GM12892 (cell line): ENCODE measurements around the gene RASA3.

Source experiments
- DNase-seq: peaks from one replicate; pipeline ENCODE4 v3.0.0; 2011; ENCODE audit not compliant: insufficient read length
- FAIRE-seq: peaks from 2 replicates; lab custom pipeline; 2011; peaks lifted over from hg19 to GRCh38; lab: Jason Lieb, UNC
- POLR2A ChIP-seq: IDR thresholded peaks from 2 replicates; pipeline ENCODE4 v1.6.1; 2011; ENCODE audit warnings: low read depth, low read length, control low read depth
- POLR2AphosphoS5 ChIP-seq: IDR thresholded peaks from 2 replicates; pipeline ENCODE4 v1.6.1; 2011; ENCODE audit warnings: low read depth, low read length, control low read depth
- TAF1 ChIP-seq: IDR thresholded peaks from 2 replicates; pipeline ENCODE4 v1.6.1; 2011; ENCODE audit warnings: low read depth, mild to moderate bottlenecking, control low read depth, low read length, borderline replicate concordance

RASA3 gene

GRCh38 chr13:113947311-113948033, 185.0 kb downstream of the RASA3 start:
- FAIRE-seq (no peak), DNase-seq (no peak)
- no peak for TF ChIP-seq TAF1
- TF ChIP-seq POLR2A, result no peak
- TF ChIP-seq POLR2AphosphoS5, result no peak

DNA sequence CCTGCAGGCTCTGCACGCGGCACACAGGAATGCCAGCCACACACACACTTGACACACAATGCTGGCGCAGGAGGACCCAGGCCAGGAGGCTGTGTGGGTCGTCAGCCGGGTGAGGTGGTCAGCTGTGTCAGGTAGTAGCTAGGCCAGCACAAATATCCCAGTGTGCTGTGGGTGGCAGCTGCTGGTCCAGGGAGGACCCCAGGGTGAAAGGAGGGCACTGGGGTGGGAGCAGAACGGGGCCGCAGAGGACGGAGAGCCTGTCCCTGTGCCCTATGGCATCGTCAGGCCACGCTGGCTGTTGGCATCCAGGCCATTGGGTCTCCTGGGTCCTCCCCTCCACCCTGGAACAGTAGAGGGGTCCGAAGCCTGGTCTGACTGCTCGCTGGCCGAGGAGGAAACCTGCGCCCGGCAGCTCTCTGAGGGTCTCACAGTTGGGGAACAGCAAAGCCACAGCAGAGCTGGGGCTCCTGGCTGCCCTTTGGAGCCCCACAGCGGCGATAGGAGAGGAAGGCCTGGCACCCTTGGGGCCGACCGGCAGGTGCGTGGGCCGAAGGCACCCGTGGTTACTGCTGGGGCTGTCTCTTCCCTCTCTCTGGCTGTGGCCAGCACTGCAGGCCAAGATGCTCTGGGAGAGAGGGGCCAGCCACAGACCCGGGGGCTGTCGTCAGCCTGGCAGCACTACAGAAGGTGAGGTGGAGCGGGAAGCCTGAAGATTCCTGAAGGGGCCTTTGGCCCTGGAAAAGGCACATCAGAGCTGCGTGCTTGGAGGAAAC, 185.8 kb downstream of the RASA3 start:
- no peak for TF ChIP-seq POLR2AphosphoS5
- no peak for TF ChIP-seq TAF1
- TF ChIP-seq POLR2A, result no peak
- FAIRE-seq, result no peak
- no peak for DNase-seq

DNA sequence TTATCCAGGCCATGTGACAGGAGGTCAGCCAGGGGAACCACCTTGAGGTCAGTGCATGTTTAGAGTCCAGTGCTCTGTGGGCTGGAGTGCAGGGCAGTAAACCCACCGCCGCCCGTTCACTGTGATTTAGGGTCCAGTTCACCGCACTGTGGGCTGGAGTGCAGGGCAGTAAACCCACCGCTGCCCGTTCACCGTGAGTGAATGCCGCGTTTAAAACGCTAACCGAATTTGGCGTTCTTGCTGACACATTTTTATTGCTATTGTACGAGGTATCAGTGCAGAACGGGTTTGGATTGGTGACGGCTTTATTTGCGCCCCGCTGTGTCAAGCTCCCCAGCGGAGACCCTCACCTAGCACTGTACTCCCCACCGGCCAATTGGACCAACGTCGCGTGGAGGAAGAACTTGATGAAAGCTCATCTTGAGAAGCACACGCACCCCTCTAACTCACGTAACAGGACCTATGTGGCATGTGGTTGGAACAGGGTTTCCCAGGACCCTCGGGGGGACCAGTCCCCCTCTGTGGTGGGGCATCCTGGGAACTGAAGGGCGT, 186.5 kb downstream of the RASA3 start:
- DNase-seq (no peak), FAIRE-seq (no peak)
- TF ChIP-seq TAF1, result no peak
- no peak for TF ChIP-seq POLR2A
- TF ChIP-seq POLR2AphosphoS5, result no peak

DNA sequence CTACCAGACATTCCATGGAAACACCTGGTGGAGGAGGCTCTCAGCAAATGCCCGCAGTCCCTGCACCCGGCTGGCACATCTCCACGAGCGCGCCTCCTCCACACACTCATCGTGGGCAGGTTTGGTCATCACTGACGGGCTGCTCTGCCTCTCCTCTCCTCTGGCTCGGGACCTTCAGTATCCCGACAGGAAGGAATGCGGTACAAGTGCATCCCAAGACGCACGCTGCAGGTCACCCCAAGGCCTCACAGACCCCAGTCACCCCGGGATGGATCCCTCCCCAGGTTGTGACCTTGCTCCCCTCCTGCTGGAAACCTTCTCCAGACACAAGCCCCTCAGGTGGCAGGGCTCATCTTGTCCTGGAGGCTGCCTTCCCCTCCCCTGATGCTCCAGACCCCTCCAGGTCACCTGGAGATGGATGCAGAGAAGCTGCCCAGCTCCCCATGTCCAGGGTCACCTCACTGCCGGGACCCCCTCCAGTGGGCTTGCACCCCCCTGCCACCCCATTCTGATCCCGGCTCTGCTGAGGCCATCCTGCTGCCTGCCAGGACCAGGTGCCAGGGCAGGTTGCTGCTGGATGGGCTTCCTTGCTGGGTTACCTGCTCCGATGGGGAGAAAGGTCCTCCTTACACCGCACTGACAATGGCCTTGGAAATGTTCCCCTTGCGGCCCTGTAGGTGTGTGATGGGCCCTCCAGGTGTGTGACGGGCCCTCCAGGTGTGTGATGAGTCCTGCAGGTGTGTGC, 188.4 kb downstream of the RASA3 start:
- FAIRE-seq (no peak), DNase-seq (no peak)
- TF ChIP-seq POLR2AphosphoS5 (no peak), TAF1 (no peak), POLR2A (no peak)

DNA sequence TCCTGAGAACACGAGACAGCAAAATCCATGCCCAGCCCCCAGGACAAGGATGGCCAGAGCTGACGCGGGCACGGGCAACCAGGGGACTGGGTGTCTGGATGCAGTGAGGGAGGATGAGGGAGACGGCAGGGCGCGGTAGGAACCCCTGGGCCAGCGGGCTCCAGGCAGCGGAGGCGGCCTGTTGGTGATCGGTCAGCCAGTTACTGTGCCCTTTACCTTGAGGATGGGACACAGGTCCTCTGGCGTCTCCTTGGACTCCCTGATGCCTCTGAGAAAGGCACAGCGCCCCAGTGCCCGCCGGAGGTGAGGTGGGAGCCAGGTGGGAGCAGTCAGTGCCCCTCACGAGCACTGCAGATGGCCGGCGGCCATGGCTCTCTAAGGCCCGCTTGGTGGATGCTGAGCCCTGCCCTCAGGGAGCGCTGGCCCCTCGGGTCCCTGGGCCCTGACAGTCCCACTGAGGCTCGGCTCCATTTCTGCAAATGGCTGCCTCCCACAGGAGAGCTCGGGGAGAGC, 189.8 kb downstream of the RASA3 start:
- FAIRE-seq (no peak), DNase-seq (no peak)
- TF ChIP-seq POLR2AphosphoS5, result no peak
- TF ChIP-seq POLR2A, result no peak
- no peak for TF ChIP-seq TAF1

- no peak for FAIRE-seq
- TF ChIP-seq POLR2A (no peak), TAF1 (no peak), POLR2AphosphoS5 (no peak)
Observed at GRCh38 chr13:113941571-113942191, 190.7 kb downstream of the RASA3 start.

GRCh38 chr13:113939944-113940297, 192.5 kb downstream of the RASA3 start:
- DNase-seq (no peak), FAIRE-seq (no peak)
- TF ChIP-seq POLR2AphosphoS5 (no peak), TAF1 (no peak), POLR2A (no peak)

More at GRCh38 chr13:113941571-113942191, 190.7 kb downstream of the RASA3 start:
- no peak for DNase-seq

DNA sequence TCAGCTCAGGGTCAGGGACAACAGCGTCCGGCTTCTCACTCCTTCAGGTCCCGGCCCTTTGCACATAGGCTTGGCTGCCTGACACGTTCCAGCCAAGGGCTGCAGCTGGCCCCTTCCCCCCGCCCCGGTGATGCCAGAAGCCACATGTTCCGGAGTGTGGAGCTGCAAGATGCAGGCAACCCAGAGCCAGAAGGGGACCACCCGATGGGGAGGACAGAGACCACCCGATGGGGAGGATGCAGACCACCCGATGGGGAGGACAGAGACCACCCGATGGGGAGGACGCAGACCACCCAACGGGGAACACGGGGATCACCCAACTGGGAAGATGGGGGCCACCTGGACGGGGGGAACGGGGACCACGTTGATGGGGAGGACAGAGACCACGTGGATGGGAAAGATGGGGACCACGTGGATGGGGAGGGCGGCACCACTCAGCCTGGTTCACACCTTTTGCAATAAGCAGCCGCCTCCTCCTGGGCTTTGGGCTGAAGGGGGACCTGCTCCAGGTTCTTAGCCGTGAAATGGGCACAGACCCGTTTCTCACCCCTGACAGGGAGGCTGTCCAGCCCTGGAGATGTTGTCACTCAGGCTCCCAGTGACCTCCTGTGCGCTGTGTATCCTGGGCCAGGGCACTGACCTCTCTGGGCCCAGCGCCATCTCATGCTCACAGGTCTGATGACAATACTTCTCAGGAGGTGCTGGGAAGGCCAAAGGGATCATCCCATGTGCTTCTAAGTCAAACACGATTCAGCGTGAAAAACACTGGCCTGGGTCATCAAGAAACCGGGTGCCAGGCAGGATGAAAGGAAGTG, 193.1 kb downstream of the RASA3 start:
- DNase-seq, result no peak

GRCh38 chr13:113938716-113939115, 193.7 kb downstream of the RASA3 start:
- DNase-seq, result no peak
- TF ChIP-seq TAF1 (no peak), POLR2A (no peak), POLR2AphosphoS5 (no peak)
- no peak for FAIRE-seq

More for the DNA sequence above, 193.1 kb downstream of the RASA3 start:
- TF ChIP-seq POLR2AphosphoS5, result no peak
- TF ChIP-seq POLR2A, result no peak
- no peak for TF ChIP-seq TAF1
- no peak for FAIRE-seq

GRCh38 chr13:113938246-113938645, 194.2 kb downstream of the RASA3 start:
- no peak for DNase-seq
- no peak for FAIRE-seq
- TF ChIP-seq POLR2AphosphoS5 (no peak), TAF1 (no peak), POLR2A (no peak)
